ENCODE results near the gene GAN. TPM values are rescaled to one million over a fixed set of nuclear protein-coding genes. Genes with fewer than 3 reads are reported as not detected.
A peak's percentile ranks its signal among the peaks of the same experiment; 100 is the strongest.

The GAN gene
- total and polyA plus RNA-seq, 9 of the 15 experiments (the other 6 are each of a cell fraction or from before 2014, with no cell fraction given): 0.83 to 15.1 (median 5.2) TPM

GRCh38 chr16:81350306-81350615, 35.5 kb downstream of the GAN start:
- no peak overlapping the region for H3K4me2 ChIP-seq (ENCODE audit: insufficient read depth, low read length)
- no peaks in the 10 kb centered on the region for H3K4me1 ChIP-seq (replicated peaks in 1 of 2; ENCODE audit: control insufficient read depth in 2 of 2, insufficient read depth in 2 of 2, low read length in 2 of 2)
- CTCF ChIA-PET (ENCODE audit: low intra/inter-chr PET ratio): no interaction called here
- peaks cover 11% of the 10 kb centered on the region for H3K36me3 ChIP-seq (ENCODE audit: control insufficient read depth, insufficient read depth, low read length)
- no TSS peak for BruUV-seq (replicated peaks)
- intact Hi-C loops (cut with micrococcal nuclease) (no loop called here), in situ Hi-C loops (cut with MboI) (no loop called here)
- TF ChIP-seq ZNF3 (CRISPR knock-in tag; IDR thresholded peaks at IDR 0.05): no peak
- peak in 1 of 3 experiments; percentile 34; a peak in 2 of 6 replicates for TF ChIP-seq CTCF (IDR thresholded peaks at IDR 0.05 in 2 of 3, conservative IDR thresholded peaks at IDR 0.05 in 1 of 3; ENCODE audit: insufficient read depth in 2 of 3, low read depth in 1 of 3, low read length in 3 of 3)
- no peak overlapping the region for H3K9ac ChIP-seq (ENCODE audit: insufficient read depth in 1 of 2, low read depth in 2 of 2, low read length in 2 of 2)
- no peaks in the 10 kb centered on the region for H3K9me1 ChIP-seq (ENCODE audit: control insufficient read depth, insufficient read depth, low read length)
- no peak for ATAC-seq
- no peak overlapping the region for H2AFZ ChIP-seq (ENCODE audit: low read depth, low read length)
- H3K4me3 ChIP-seq: no peak overlapping the region
- no peaks in the 10 kb centered on the region for H3K79me2 ChIP-seq (ENCODE audit: control insufficient read depth, insufficient read depth, low read length)
- H3K27me3 ChIP-seq (ENCODE audit: control insufficient read depth in 2 of 2, insufficient read depth in 2 of 2, low read length in 2 of 2): no peaks in the 10 kb centered on the region; a peak in 1 of 5 replicates
- 0 out of 2 replicates have a peak, but pooled peaks cover 7% of the 10 kb centered on the region for H3K9me3 ChIP-seq (replicated peaks; ENCODE audit: control insufficient read depth, insufficient read depth, low read depth, low read length)
- no peak for DNase-seq (ENCODE audit: extremely low read depth in 1 of 4, low spot score in 3 of 4)
- no peak for FAIRE-seq
- POLR2A ChIA-PET: no interaction called here
- H4K20me1 ChIP-seq (replicated peaks; ENCODE audit: control insufficient read depth, insufficient read depth, low read length): no peaks in the 10 kb centered on the region
- 96% methylated on average over 4 of the region's 4 CpGs for WGBS (ENCODE audit: insufficient coverage, low coverage, missing lambda C conversion rate)
- H3K27ac ChIP-seq (ENCODE audit: extremely low read depth, low read depth, low read length): no peak overlapping the region

DNA sequence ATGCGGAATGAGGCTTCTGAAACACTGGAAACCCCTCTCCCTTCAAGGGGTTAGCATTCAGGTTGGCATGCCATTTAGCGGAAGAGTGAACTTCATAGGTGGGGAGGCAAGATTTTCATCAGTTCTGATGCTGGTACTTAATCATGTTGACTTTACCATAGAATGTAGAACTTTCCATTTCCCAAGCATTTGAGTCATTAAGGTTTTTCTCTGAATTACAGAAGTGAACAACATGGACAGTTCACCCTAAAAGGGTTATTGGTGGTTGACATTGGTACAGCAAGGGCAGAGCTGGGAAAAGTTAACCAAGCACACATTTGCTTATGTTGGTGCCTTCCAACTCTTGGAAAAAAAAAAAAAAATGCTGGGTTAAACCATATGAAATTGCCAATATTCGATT, 39.1 kb downstream of the GAN start:
- H2AFZ ChIP-seq (ENCODE audit: low read depth, low read length): no peak overlapping the region
- no peak overlapping the region for H3K4me2 ChIP-seq (ENCODE audit: insufficient read depth, low read length)
- no peaks in the 10 kb centered on the region for H3K4me1 ChIP-seq (replicated peaks in 1 of 2; ENCODE audit: control insufficient read depth in 2 of 2, insufficient read depth in 2 of 2, low read length in 2 of 2)
- H3K79me2 ChIP-seq (ENCODE audit: control insufficient read depth, insufficient read depth, low read length): no peaks in the 10 kb centered on the region
- ChIA-PET POLR2A (interaction anchor here (0.6 to 0.7 kb wide), 2 partner anchors 34 to 636 kb away, joined by 3 to 4 read pairs; no protein-coding TSS in a partner anchor), CTCF (ENCODE audit: low intra/inter-chr PET ratio) (no interaction called here)
- H3K9me3 ChIP-seq (replicated peaks; ENCODE audit: control insufficient read depth, insufficient read depth, low read depth, low read length): no peaks in the 10 kb centered on the region
- H3K27ac ChIP-seq (ENCODE audit: extremely low read depth, low read depth, low read length): no peak overlapping the region
- no peaks in the 10 kb centered on the region for H3K9me1 ChIP-seq (ENCODE audit: control insufficient read depth, insufficient read depth, low read length)
- H3K9ac ChIP-seq (ENCODE audit: insufficient read depth in 1 of 2, low read depth in 2 of 2, low read length in 2 of 2): no peak overlapping the region
- ATAC-seq: no peak
- no peak for DNase-seq (ENCODE audit: extremely low read depth in 1 of 4, low spot score in 3 of 4)
- H4K20me1 ChIP-seq (replicated peaks; ENCODE audit: control insufficient read depth, insufficient read depth, low read length): no peaks in the 10 kb centered on the region
- H3K27me3 ChIP-seq (ENCODE audit: control insufficient read depth in 2 of 2, insufficient read depth in 2 of 2, low read length in 2 of 2): no peaks in the 10 kb centered on the region; a peak in 1 of 5 replicates
- no peak for FAIRE-seq
- peaks cover 29% of the 10 kb centered on the region for H3K36me3 ChIP-seq (ENCODE audit: control insufficient read depth, insufficient read depth, low read length)
- in situ Hi-C loops (cut with MboI): no loop called here
- intact Hi-C loops (cut with micrococcal nuclease): no loop called here
- TF ChIP-seq ZFPM2 (CRISPR knock-in tag; IDR thresholded peaks at IDR 0.05) (no peak), RBM14 (IDR thresholded peaks at IDR 0.05; ENCODE audit: borderline replicate concordance, insufficient read depth, low read depth, low read length) (no peak), ZNF324 (CRISPR knock-in tag; IDR thresholded peaks at IDR 0.05) (no peak), ILK (tag; IDR thresholded peaks at IDR 0.05; ENCODE audit: borderline replicate concordance, low read depth) (no peak), KLF6 (CRISPR knock-in tag; IDR thresholded peaks at IDR 0.05; ENCODE audit: borderline replicate concordance) (no peak), ZNF175 (CRISPR knock-in tag; IDR thresholded peaks at IDR 0.05; ENCODE audit: low read depth) (no peak), KAT2B (IDR thresholded peaks at IDR 0.05; ENCODE audit: low read depth, low read length) (no peak), ZNF184 (CRISPR knock-in tag; IDR thresholded peaks at IDR 0.05) (no peak), ESRRB (CRISPR knock-in tag; IDR thresholded peaks at IDR 0.05; ENCODE audit: borderline replicate concordance) (no peak), GABPA (tag; conservative IDR thresholded peaks at IDR 0.05; ENCODE audit: low read depth) (no peak), MCM3 (IDR thresholded peaks at IDR 0.05) (no peak), POLR2H (tag; IDR thresholded peaks at IDR 0.05; ENCODE audit: low read depth) (no peak), PTRF (tag; IDR thresholded peaks at IDR 0.05) (no peak), SETDB1 (IDR thresholded peaks at IDR 0.05; ENCODE audit: low read length) (no peak), CBFA2T3 (IDR thresholded peaks at IDR 0.05) (no peak)
- no peak overlapping the region for H3K4me3 ChIP-seq
- BruUV-seq (replicated peaks): no TSS peak
- 68% methylated on average over 3 of the region's 3 CpGs for WGBS (ENCODE audit: insufficient coverage, low coverage, missing lambda C conversion rate)
